Right forelimb (tissue), 1 donor: ENCODE results near the gene SZT2.
"Not testable (repeated sequence)": the region's sequence is repeated elsewhere in the genome, so short reads cannot be mapped to it uniquely, and the experiment has no call there.

Experiments used
- DNase-seq: peaks from one replicate; pipeline ENCODE4 v3.0.0-alpha.2; 2018

SZT2 gene

GRCh38 chr1:43501806-43502205, 112.1 kb downstream of the SZT2 start:
- DNase-seq, result not testable (repeated sequence)

GRCh38 chr1:43503534-43503933, 113.8 kb downstream of the SZT2 start:
- no peak for DNase-seq
